Measurements from ENCODE around the gene BUB1B.
"Not testable (repeated sequence)": the region's sequence is repeated elsewhere in the genome, so short reads cannot be mapped to it uniquely, and the experiment has no call there.

BUB1B gene, protein sequence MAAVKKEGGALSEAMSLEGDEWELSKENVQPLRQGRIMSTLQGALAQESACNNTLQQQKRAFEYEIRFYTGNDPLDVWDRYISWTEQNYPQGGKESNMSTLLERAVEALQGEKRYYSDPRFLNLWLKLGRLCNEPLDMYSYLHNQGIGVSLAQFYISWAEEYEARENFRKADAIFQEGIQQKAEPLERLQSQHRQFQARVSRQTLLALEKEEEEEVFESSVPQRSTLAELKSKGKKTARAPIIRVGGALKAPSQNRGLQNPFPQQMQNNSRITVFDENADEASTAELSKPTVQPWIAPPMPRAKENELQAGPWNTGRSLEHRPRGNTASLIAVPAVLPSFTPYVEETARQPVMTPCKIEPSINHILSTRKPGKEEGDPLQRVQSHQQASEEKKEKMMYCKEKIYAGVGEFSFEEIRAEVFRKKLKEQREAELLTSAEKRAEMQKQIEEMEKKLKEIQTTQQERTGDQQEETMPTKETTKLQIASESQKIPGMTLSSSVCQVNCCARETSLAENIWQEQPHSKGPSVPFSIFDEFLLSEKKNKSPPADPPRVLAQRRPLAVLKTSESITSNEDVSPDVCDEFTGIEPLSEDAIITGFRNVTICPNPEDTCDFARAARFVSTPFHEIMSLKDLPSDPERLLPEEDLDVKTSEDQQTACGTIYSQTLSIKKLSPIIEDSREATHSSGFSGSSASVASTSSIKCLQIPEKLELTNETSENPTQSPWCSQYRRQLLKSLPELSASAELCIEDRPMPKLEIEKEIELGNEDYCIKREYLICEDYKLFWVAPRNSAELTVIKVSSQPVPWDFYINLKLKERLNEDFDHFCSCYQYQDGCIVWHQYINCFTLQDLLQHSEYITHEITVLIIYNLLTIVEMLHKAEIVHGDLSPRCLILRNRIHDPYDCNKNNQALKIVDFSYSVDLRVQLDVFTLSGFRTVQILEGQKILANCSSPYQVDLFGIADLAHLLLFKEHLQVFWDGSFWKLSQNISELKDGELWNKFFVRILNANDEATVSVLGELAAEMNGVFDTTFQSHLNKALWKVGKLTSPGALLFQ

GRCh38 chr15:40160689-40161688 is at the start of gene BUB1B:
Gene BUB1B, plus strand, starts transcription at chr15:40161069. Its CDS starts 152 bp downstream, at chr15:40161221.
- peak; percentile 81 for DNase-seq

- no peak for DNase-seq
These were observed 49.0 kb upstream of the BUB1B start for GRCh38 chr15:40111888-40112287.

GRCh38 chr15:40112789-40113188 is 48.1 kb upstream of the BUB1B start:
- DNase-seq, result no peak

DNA sequence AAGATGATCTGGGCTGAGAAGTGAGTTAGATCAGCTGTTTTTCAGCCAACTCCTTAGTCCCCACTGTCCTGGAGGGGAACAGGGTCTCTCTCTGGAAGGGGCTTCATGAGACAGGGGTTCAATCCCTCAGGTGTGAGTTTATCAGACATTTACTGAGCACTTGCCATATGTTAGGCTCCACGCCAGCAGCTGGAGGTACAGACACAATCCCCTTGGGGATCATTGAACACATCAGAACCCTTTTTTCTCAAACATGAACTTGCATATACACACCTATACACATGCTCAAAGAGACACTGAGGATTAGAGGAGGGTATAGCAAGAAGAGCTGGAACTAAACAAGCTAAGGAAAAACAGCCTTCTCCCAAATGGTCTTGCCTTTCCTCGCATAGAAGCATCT is 46.7 kb upstream of the BUB1B start:
- DNase-seq, result no peak

- not testable (repeated sequence) for DNase-seq
These were observed 45.8 kb upstream of the BUB1B start for GRCh38 chr15:40115106-40115505.

- no peak for DNase-seq
These were observed 45.2 kb upstream of the BUB1B start for GRCh38 chr15:40115670-40116093.

DNA sequence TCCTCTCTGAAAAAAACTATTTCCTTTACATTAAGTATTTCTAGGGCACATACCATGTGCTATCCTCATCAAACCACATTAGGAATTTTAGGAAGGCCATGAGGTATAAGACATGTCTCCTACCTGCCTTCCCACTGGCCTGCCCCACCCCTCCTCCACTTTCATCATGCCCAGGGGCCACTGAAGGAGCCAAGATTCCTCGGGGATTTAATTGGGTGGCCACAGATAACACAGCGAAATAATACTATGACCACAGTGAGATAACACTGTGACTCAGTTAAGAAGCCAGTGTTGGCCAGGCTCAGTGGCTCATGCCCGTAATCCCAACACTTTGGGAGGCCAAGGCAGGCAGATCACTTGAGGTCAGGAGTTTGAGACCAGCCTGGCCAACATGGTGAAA is 42.4 kb upstream of the BUB1B start:
- no peak for DNase-seq

DNA sequence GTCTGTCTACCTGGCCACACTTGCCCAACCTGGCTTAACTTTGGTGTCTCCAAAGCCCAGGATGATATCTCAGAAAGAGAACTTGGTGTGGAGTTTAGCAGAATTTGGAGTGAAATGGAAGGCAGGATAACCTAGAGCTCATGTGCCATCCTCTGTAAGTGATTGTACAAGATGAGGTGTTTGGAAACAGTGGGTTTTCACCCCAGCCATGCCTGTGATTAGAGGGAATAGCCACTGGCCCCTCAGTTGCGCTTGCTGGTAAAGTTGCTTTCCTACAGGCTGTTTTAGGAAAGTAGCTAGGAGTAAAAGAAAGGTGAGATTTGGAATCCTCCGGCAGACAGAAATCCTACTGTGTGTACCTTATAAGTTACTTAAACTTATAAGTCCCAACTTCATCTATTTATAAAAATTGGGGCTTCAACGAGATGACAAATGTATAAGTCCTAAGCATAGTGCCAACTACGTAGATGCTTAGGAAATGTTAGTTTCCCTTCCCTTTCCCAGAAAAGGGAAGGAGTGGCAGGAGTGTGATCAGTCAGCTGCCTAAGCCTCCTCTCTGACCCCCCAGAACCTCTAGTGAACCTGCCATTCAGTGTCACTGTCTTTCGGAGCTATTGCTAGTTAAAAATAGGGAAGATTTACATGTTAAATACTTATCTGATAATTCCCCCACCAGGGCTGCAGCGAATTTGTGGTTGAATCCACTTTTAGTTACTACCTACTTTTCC is 38.8 kb upstream of the BUB1B start:
- no peak for DNase-seq

DNA sequence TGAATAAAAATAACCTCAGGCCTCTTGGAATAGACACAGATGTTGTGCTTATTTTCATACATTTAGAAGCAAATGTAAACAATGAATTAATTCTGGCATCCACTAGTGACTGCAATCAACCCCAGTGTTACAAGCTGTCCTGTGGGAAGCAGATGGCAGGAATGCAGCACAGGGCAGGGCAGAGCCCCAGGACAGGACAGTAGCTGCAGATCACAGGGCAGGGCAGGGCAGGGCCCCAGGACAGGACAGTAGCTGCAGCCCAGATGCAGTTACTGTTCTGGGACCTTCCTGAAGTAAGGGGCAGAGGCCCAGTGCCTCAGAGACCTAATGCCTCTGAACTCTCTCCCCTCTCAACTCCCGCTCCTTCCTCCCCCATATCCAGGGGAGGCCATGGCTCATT is 37.9 kb upstream of the BUB1B start:
- DNase-seq, result not testable (repeated sequence)

DNA sequence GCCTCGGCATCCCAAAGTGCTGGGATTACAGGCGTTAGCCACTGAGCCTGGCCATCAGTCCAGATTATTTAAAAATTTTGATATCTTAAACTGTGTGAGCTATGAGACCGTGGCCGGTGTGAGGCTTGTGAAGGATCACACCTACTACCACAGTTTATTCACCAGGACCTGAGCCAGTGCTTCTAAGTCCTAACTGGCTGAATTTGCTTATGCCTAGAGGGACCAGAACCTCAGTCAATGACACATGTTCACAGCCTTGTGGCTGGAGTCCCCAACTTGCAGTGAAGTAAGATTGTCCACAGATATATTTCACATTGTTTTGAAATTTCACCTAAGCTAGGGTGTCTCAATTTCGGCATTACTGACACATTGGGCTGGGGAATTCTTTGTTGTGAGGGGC is 37.0 kb upstream of the BUB1B start:
- DNase-seq, result not testable (repeated sequence)

- not testable (repeated sequence) for DNase-seq
These were observed 36.5 kb upstream of the BUB1B start for GRCh38 chr15:40124333-40124732.

DNA sequence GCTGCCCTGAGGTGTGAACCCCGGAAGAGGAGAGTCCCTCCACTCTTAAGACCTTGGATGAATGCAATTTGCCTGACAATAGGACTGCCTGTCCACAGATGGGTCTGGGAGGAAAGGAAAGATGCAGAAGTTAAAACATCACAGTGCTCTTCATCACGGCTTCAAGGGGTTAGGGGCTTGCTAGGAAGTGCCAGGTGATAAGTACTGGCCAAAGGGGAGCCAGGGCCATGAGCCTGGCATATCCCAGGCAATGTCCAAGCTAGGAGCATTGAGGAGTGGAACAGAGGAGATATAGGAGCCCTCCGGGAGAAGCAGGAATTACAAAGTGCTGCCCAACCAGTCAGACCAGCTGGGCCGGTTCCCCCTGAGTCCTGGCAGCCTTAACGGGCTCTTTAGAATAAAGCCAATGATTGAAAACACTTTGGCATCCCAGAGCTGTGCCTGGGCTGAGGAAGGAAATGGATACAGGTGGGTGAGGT is 36.0 kb upstream of the BUB1B start:
- not testable (repeated sequence) for DNase-seq

DNA sequence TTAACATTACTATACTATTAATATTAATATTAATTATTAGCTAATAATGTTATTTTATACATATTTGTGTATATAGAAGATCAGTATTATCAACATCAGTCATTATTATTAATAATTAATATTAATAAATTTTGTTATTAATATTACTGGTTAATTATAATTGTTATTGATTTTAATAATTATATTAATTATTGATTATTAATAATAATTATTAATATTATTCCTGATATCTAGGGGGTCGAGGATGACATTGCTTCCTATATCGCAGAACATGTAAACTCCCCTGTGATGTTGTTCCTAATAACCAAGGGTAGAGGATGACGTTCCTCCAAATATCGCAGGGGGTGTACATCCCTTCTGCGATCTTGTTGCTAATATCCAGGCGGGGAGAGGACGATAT is 34.9 kb upstream of the BUB1B start:
- no peak for DNase-seq

GRCh38 chr15:40128766-40129660 is 31.9 kb upstream of the BUB1B start:
- DNase-seq, result no peak

DNA sequence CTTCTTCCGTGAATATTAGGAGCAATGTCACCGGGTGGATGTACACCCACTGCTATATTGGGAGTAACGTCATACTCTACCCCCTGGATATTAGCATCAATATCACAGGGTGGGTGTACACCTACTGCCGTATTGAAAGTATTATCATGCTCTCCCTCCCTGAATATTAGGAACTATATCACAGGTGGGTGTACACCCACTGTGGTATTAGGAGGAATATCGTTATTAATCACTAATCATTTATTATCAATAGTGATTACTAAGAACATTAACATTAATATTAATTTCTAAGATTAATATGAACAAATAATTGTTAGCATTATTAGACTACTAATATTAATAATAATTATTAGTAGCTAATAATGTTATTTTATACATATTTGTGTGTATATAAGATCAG is 30.8 kb upstream of the BUB1B start:
- no peak for DNase-seq

GRCh38 chr15:40130799-40131502 is 29.9 kb upstream of the BUB1B start:
- DNase-seq, result no peak

GRCh38 chr15:40133544-40133943 is 27.3 kb upstream of the BUB1B start:
- no peak for DNase-seq

DNA sequence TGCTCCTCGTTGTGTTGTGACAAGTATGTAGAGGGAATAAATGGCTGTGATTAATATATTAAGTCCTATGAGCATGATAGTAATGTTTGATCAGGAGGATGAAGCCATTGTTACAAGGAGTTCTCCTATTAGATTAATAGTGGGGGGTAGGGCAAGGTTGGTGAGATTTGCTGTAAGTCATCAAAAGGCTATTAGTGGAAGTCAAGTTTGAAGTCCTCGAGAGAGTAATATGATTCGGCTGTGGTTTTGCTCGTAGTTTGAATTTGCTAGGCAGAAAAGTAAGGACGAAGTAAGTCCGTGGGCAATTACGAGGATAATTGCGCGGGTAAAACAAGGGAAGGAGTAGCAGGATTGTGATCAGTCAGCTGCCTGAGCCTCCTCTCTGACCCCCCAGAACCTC is 26.0 kb upstream of the BUB1B start:
- no peak for DNase-seq

DNA sequence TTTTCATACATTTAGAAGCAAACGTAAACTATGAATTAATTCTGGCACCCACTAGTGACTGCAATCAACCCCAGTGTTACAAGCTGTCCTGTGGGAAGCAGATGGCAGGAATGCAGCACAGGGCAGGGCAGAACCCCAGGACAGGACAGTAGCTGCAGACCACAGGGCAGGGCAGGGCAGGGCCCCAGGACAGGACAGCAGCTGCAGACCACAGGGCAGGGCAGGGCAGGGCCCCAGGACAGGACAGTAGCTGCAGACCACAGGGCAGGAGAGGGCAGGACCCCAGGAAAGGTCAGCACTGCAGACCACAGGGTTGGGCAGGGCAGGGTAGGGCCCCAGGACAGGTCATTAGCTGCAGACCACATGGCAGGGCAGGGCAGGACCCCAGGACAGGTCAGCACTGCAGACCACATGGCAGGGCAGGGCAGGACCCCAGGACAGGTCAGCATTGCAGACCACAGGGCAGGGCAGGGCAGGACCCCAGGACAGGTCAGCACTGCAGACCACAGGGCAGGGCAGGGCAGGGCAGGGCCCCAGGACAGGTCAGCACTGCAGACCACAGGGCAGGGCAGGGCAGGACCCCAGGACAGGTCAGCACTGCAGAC is 24.9 kb upstream of the BUB1B start:
- not testable (repeated sequence) for DNase-seq
